UCSD-AML1 (cell line): Measurements from ENCODE around the gene MAP7.
"Not testable (repeated sequence)": the region's sequence is repeated elsewhere in the genome, so short reads cannot be mapped to it uniquely, and the experiment has no call there.

ENCODE experiments used
- DNase-seq: peaks from one replicate; lab custom pipeline; 2025; ENCODE audit not compliant: unreplicated experiment; lab: John Stamatoyannopoulos, UW

The MAP7 gene

DNA sequence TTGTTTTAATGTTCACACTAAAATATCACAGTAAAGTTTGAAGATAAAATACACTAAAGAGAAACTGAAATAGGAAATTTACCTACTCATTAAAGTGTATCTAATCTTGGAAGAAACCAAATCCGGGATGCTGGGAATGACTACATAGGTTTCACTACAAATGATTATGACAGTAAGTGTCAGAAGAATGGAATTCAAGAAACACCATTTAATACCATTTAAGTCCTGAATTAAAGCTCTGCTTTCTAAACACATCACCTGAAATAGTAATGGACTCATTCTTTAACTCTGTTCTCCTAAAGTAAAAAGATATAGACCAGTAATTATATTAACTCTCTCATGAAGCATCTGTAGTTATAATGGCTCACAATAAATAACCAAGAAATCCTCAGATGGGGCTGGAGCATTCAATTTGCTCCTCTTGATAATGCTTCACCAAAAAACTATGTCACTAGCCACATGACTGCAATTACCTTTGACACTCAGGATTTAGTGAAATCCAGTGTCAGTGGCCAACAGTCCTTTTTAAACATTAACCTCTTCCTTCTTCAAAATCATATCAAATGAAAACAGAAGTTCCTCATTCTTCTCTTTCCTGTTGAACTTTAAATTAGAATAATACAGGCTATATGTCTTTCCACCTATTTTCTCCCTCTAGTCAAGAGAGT is 41.4 kb downstream of the MAP7 start:
- DNase-seq, result no peak

DNA sequence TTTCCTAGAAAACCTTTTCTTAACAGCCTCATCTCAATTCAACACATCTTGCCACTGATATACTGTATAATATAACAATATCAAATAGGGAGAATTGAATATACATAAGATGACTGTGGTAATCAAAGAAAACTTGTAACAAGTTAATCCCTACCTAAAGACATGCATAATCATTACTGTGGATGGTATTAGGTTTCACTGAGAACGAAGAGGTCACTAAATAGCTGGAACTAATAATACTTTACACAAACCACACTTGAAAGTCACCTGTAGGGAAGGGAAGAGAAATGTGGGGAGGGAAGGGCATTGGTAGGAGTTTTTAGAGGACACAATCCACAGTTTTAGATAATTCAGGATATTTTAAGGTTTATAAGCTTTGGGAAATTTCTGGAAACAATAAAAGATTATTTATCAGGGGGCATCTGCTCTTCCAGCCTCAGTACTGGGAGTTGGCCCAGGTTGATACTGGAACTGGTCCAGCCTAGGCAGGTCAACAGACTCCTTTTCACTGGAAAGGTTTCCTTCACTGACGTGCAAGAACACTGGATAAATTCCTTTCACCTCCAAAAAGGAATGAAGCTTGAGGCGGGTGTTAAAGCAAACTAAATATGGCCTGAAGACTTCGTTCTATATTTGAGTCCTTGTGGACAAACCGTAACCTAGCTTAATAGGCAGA is 44.0 kb downstream of the MAP7 start:
- DNase-seq, result no peak

GRCh38 chr6:136503303-136504029 is 46.8 kb downstream of the MAP7 start:
- DNase-seq, result peak; percentile 22

- DNase-seq, result no peak
These were observed 47.4 kb downstream of the MAP7 start for GRCh38 chr6:136502786-136503185.

- DNase-seq, result no peak
These were observed 48.7 kb downstream of the MAP7 start for GRCh38 chr6:136501514-136501913.

DNA sequence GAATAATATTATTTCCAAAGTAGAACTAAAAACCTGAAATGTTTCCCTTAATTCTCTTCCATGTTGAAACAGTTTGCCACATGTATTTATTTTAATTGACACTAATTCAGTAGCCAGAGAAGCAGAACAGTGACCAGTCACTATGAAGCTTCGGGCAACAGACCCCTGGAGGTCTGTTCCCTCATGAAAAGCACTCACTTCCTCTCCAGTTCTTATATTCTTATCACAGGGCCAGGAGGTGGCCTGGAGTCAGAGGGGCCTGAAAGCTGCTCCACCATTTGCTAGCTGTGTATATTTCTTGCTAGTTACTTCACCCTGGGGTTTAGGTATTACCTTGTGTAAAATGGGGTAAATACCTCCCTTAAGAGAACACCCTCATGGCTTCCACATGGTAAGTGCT is 49.1 kb downstream of the MAP7 start:
- no peak for DNase-seq

- DNase-seq, result no peak
These were observed 49.8 kb downstream of the MAP7 start for GRCh38 chr6:136500414-136500813.

DNA sequence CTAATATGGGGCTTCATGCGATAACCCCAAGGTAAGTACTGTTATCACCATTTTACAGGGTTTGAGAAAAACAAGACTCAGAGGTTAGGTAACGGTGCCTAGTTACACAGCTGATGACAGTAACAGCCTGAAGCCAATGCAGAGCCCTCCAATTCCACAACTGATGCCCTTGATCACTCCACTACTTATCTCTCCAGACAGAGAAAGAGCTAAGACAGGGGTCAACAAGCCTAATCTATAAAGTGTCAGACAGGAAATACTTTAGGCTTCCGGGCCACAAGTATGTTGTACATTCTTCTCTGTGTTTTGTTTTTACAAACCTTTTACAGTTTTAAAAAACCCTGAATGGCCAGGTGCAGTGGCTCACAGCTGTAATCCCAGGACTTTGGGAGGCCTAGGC is 50.9 kb downstream of the MAP7 start:
- DNase-seq, result no peak

DNA sequence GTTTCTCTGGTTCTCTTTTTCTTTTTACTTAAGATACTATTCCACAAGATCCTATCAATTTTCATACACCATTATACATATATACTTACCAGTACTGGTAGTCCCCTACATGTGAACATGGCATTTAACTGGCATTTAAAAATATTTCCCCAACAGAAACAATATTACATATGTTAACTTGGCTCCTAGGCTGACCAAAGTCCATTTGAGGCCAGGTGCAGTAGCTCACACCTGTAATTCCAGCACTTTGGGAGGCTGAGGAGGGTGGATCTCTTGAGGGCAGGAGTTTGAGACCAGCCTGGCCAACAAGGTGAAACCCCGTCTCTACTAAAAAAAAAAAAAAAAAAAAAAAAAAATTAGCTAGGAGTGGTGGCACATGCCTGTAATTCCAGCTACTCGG is 53.8 kb downstream of the MAP7 start:
- not testable (repeated sequence) for DNase-seq

DNA sequence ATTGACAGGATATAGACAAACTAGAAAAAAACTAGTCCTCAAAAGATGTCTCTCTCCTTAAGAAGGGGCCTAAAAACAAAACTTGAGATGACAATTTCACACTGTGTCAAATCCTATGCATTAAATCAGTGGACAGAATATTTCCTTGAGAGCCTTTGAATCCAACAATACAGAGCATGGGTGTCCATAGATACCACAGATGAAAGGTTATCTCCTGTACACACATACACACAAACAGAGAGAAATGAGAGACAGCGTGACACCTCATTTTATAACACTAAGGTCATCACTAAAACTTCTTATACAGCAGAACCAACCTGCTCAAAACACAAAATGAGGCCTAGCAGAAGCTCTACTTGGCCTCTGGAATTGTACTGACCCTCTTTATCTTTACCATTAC is 55.5 kb downstream of the MAP7 start:
- DNase-seq, result no peak

DNA sequence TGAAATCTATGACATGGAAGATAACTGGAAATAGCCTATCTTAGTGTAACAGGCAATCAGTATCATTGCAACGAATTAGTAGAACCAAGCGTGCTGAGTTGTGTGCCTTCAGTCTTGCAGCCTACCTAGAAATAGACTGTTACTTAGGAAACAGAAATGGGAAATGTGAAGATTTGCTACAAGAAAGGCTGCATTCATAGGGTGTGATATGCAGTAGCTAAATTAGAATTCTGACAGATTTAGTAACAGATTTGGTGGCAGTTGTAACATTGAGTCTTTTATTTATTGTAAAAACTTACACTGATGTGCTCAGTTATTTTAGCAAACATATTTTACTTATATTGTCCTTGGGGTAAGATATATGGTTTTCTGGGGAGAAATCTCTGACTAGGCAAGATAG is 56.2 kb downstream of the MAP7 start:
- no peak for DNase-seq

- no peak for DNase-seq
These were observed 57.8 kb downstream of the MAP7 start for GRCh38 chr6:136492409-136492808.

GRCh38 chr6:136491754-136492153 is 58.5 kb downstream of the MAP7 start:
- no peak for DNase-seq

DNA sequence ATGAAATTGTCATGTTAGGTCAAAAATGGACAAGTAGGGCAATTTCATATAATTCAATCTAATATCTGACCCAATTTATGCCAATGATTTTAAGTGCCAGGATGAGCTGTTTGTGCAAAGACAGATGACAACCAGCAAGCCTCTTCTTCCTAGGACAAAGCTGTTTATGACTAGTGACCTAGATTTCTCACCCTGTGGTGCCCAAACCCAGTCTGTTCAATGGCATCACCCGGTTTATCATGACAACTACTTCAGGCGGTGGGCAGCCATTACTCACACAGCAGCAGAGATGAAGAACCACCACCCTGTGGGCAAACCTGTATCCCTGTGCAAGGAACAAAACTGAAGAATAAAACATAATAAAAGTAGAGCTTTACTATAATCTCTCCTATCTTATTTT is 59.0 kb downstream of the MAP7 start:
- DNase-seq, result no peak

DNA sequence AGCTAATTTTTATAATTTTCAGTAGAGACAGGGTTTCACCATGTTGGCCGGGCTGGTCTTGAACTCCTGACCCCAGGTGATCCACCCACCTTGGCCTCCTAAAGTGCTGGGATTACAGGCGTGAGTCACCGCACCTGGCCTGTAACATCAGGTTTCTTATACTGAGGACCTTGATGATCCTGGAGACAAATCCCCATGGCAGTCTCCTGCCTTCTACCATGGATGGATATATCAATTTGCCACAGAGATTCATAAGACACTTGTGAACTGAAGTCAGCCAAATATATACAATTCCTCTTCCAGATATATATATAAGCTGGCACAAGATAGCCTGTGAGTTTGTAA is 60.6 kb downstream of the MAP7 start:
- DNase-seq, result not testable (repeated sequence)

GRCh38 chr6:136487759-136488425 is 62.3 kb downstream of the MAP7 start:
- no peak for DNase-seq

DNA sequence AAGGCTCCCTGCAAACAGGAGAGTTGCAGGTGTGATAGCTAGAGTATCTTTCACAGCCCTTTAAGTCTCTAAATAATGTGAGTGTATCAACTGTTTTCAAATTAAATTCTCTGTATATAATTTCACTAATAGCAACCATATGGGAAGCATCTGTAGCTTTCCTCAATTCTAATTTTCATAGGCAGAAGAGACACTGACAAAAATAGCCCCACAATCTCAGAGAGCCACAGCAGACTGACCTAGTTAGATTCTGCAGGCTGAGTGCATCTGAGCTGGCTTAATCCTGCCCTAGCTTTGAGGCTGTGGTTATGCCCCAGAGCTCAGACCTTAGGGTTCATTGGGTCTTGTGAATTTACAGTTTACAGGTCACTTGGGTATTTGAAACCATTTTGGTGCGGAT is 63.9 kb downstream of the MAP7 start:
- no peak for DNase-seq

GRCh38 chr6:136483906-136484305 is 66.3 kb downstream of the MAP7 start:
- no peak for DNase-seq

GRCh38 chr6:136483005-136483404 is 67.2 kb downstream of the MAP7 start:
- DNase-seq, result not testable (repeated sequence)

- no peak for DNase-seq
These were observed 72.7 kb downstream of the MAP7 start for GRCh38 chr6:136477548-136477947.

GRCh38 chr6:136475686-136476085 is 74.5 kb downstream of the MAP7 start:
- DNase-seq, result no peak

DNA sequence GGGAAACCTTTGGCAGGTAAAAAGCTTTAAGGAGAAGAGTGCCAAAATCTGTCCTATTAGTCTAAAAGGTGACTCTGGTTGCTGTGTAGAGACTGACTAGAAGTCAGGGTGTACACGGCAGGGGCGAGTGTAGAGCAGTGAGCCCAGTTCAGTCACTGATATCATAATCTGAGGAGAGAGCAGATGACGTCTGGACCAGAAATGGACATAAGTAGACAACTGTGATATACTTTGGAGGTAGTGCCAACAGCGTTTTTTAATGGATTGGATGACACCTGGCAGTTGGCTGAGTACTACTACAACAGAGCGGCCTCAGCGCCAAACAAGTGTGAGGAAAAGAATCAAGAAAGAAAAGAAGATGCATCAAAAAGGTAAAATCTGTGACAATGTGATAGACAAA is 76.0 kb downstream of the MAP7 start:
- no peak for DNase-seq
